ENCODE results near the gene ZNF394.
A peak's percentile ranks its signal among the peaks of the same experiment; 100 is the strongest.

ZNF394 gene

GRCh38 chr7:99497766-99498545, 2.1 kb downstream of the ZNF394 start:
- Histone ChIP-seq H3K4me3 (ENCODE audit: low read length) (peak overlapping the region; percentile 84), H3K27me3 (ENCODE audit: insufficient read depth, low read length) (no peaks in the 10 kb centered on the region), H3K9me3 (ENCODE audit: insufficient read depth, low read depth, low read length) (peaks cover 14% of the 10 kb centered on the region), H3K27ac (ENCODE audit: low read depth, low read length) (no peak overlapping the region), H3K4me1 (ENCODE audit: insufficient read depth, low read length) (peaks cover 8% of the 10 kb centered on the region; the same call in 1 of the 2 replicates), H3K36me3 (ENCODE audit: insufficient read depth, low read length) (peaks cover 32% of the 10 kb centered on the region), H3K9ac (ENCODE audit: low read depth, low read length) (no peak overlapping the region)
- 93% methylated on average over 4 of the region's 6 CpGs for WGBS

- Histone ChIP-seq H3K4me1 (ENCODE audit: insufficient read depth, low read length) (peaks cover 7% of the 10 kb centered on the region; the same call in 1 of the 2 replicates), H3K36me3 (ENCODE audit: insufficient read depth, low read length) (peaks cover 38% of the 10 kb centered on the region), H3K4me3 (ENCODE audit: low read length) (no peak overlapping the region), H3K9me3 (ENCODE audit: insufficient read depth, low read depth, low read length) (peaks cover 16% of the 10 kb centered on the region), H3K27ac (ENCODE audit: low read depth, low read length) (no peak overlapping the region), H3K9ac (ENCODE audit: low read depth, low read length) (no peak overlapping the region), H3K27me3 (ENCODE audit: insufficient read depth, low read length) (no peaks in the 10 kb centered on the region)
- WGBS: 93% methylated on average over 6 of the region's 6 CpGs
Measured at GRCh38 chr7:99493823-99494222, 6.3 kb downstream of the ZNF394 start.

GRCh38 chr7:99490878-99491277, 9.2 kb downstream of the ZNF394 start:
- Histone ChIP-seq H3K27ac (ENCODE audit: low read depth, low read length) (no peak overlapping the region), H3K9ac (ENCODE audit: low read depth, low read length) (no peak overlapping the region), H3K4me1 (ENCODE audit: insufficient read depth, low read length) (no peaks in the 10 kb centered on the region), H3K27me3 (ENCODE audit: insufficient read depth, low read length) (no peaks in the 10 kb centered on the region), H3K9me3 (ENCODE audit: insufficient read depth, low read depth, low read length) (peaks cover 16% of the 10 kb centered on the region), H3K4me3 (ENCODE audit: low read length) (no peak overlapping the region), H3K36me3 (ENCODE audit: insufficient read depth, low read length) (peaks cover 25% of the 10 kb centered on the region)
- 79% methylated on average over 3 of the region's 3 CpGs for WGBS

- Histone ChIP-seq H3K4me1 (ENCODE audit: insufficient read depth, low read length) (no peaks in the 10 kb centered on the region), H3K36me3 (ENCODE audit: insufficient read depth, low read length) (peaks cover 20% of the 10 kb centered on the region), H3K27ac (ENCODE audit: low read depth, low read length) (no peak overlapping the region), H3K27me3 (ENCODE audit: insufficient read depth, low read length) (no peaks in the 10 kb centered on the region), H3K4me3 (ENCODE audit: low read length) (no peak overlapping the region), H3K9me3 (ENCODE audit: insufficient read depth, low read depth, low read length) (peaks cover 12% of the 10 kb centered on the region), H3K9ac (ENCODE audit: low read depth, low read length) (no peak overlapping the region)
- 86% methylated on average over 4 of the region's 4 CpGs for WGBS
Measured at GRCh38 chr7:99489235-99489634, 10.8 kb downstream of the ZNF394 start.

GRCh38 chr7:99485094-99485493, 15.0 kb downstream of the ZNF394 start:
- Histone ChIP-seq H3K27ac (ENCODE audit: low read depth, low read length) (no peak overlapping the region), H3K4me3 (ENCODE audit: low read length) (no peak overlapping the region), H3K27me3 (ENCODE audit: insufficient read depth, low read length) (no peaks in the 10 kb centered on the region), H3K9me3 (ENCODE audit: insufficient read depth, low read depth, low read length) (no peaks in the 10 kb centered on the region), H3K36me3 (ENCODE audit: insufficient read depth, low read length) (peaks cover 30% of the 10 kb centered on the region), H3K9ac (ENCODE audit: low read depth, low read length) (no peak overlapping the region), H3K4me1 (ENCODE audit: insufficient read depth, low read length) (no peaks in the 10 kb centered on the region)
- WGBS: 93% methylated on average over 5 of the region's 5 CpGs

- no peak overlapping the region for H3K27ac ChIP-seq (ENCODE audit: low read depth, low read length)
- WGBS: 93% methylated on average over 14 of the region's 15 CpGs
- H3K9me3 ChIP-seq (ENCODE audit: insufficient read depth, low read depth, low read length): no peaks in the 10 kb centered on the region
- no peaks in the 10 kb centered on the region for H3K27me3 ChIP-seq (ENCODE audit: insufficient read depth, low read length)
- H3K9ac ChIP-seq (ENCODE audit: low read depth, low read length): no peak overlapping the region
- H3K4me1 ChIP-seq (ENCODE audit: insufficient read depth, low read length): no peaks in the 10 kb centered on the region
- H3K36me3 ChIP-seq (ENCODE audit: insufficient read depth, low read length): peaks cover 58% of the 10 kb centered on the region
- no peak overlapping the region for H3K4me3 ChIP-seq (ENCODE audit: low read length)
Measured at GRCh38 chr7:99478464-99479440, 21.3 kb downstream of the ZNF394 start.

GRCh38 chr7:99476107-99476506, 24.0 kb downstream of the ZNF394 start:
- WGBS: 88% methylated on average over 5 of the region's 5 CpGs
- H3K27ac ChIP-seq (ENCODE audit: low read depth, low read length): no peak overlapping the region

GRCh38 chr7:99473315-99473596, 26.8 kb downstream of the ZNF394 start:
- Histone ChIP-seq H3K4me3 (ENCODE audit: low read length) (peak overlapping the region; percentile 97), H3K27ac (ENCODE audit: low read depth, low read length) (peak overlapping the region; percentile 59; the same call in 1 of the 2 replicates), H3K4me1 (ENCODE audit: insufficient read depth, low read length) (no peaks in the 10 kb centered on the region), H3K9me3 (ENCODE audit: insufficient read depth, low read depth, low read length) (no peaks in the 10 kb centered on the region), H3K36me3 (ENCODE audit: insufficient read depth, low read length) (peaks cover 17% of the 10 kb centered on the region), H3K27me3 (ENCODE audit: insufficient read depth, low read length) (no peaks in the 10 kb centered on the region), H3K9ac (ENCODE audit: low read depth, low read length) (peak overlapping the region; percentile 85)
- WGBS: 9% methylated on average over 7 of the region's 7 CpGs

More at GRCh38 chr7:99476107-99476506, 24.0 kb downstream of the ZNF394 start:
- Histone ChIP-seq H3K4me1 (ENCODE audit: insufficient read depth, low read length) (no peaks in the 10 kb centered on the region), H3K9me3 (ENCODE audit: insufficient read depth, low read depth, low read length) (no peaks in the 10 kb centered on the region), H3K9ac (ENCODE audit: low read depth, low read length) (no peak overlapping the region), H3K4me3 (ENCODE audit: low read length) (no peak overlapping the region), H3K27me3 (ENCODE audit: insufficient read depth, low read length) (no peaks in the 10 kb centered on the region), H3K36me3 (ENCODE audit: insufficient read depth, low read length) (peaks cover 43% of the 10 kb centered on the region)

GRCh38 chr7:99472561-99473314, 27.3 kb downstream of the ZNF394 start, which contains the start of gene ZNF789:
ZNF789 (plus strand) TSS chr7:99472890; CDS start chr7:99476457, 3,567 bp downstream.
- peaks cover 12% of the 10 kb centered on the region for H3K36me3 ChIP-seq (ENCODE audit: insufficient read depth, low read length)
- H3K9ac ChIP-seq (ENCODE audit: low read depth, low read length): peak within 1 kb of the TSS; percentile 85
- H3K27ac ChIP-seq (ENCODE audit: low read depth, low read length): peak within 1 kb of the TSS; percentile 88
- no peaks in the 10 kb centered on the region for H3K4me1 ChIP-seq (ENCODE audit: insufficient read depth, low read length)
- H3K9me3 ChIP-seq (ENCODE audit: insufficient read depth, low read depth, low read length): no peaks in the 10 kb centered on the region
- 1% methylated on average over 56 of the region's 56 CpGs for WGBS
- H3K27me3 ChIP-seq (ENCODE audit: insufficient read depth, low read length): no peaks in the 10 kb centered on the region
- H3K4me3 ChIP-seq (ENCODE audit: low read length): peak within 1 kb of the TSS; percentile 97

GRCh38 chr7:99469381-99470065, 30.6 kb downstream of the ZNF394 start:
- H3K27ac ChIP-seq (ENCODE audit: low read depth, low read length): no peak overlapping the region; the same call in 1 of the 2 replicates
- peak overlapping the region; percentile 50 for H3K4me3 ChIP-seq (ENCODE audit: low read length)
- peak overlapping the region; percentile 43; the same call in 1 of the 2 replicates for H3K9ac ChIP-seq (ENCODE audit: low read depth, low read length)
- 0 out of 2 replicates have a peak, but pooled peaks cover 1% of the 10 kb centered on the region for H3K36me3 ChIP-seq (ENCODE audit: insufficient read depth, low read length)
- no peaks in the 10 kb centered on the region for H3K27me3 ChIP-seq (ENCODE audit: insufficient read depth, low read length)
- 41% methylated on average over 23 of the region's 23 CpGs for WGBS
- H3K9me3 ChIP-seq (ENCODE audit: insufficient read depth, low read depth, low read length): no peaks in the 10 kb centered on the region
- H3K4me1 ChIP-seq (ENCODE audit: insufficient read depth, low read length): no peaks in the 10 kb centered on the region

Measured in HUES64 (cell line).